Measurements from ENCODE around the gene SPAG16. TPM values are rescaled to one million over a fixed set of nuclear protein-coding genes. Genes with fewer than 3 reads are reported as not detected.
A peak's percentile ranks its signal among the peaks of the same experiment; 100 is the strongest.

Gene SPAG16
- polyA plus RNA-seq, 2 of the 4 experiments (the other 2 are of a cell fraction): 19.1 to 27.6 TPM

- no peaks in the 10 kb centered on the region for H3K9me3 ChIP-seq
- H3K27ac ChIP-seq: no peak overlapping the region
- FAIRE-seq (no peak), DNase-seq (ENCODE audit: low read depth in 1 of 2, low spot score in 1 of 2) (no peak), ATAC-seq (no peak)
- H3K4me3 ChIP-seq: no peak overlapping the region
- no peak for TF ChIP-seq CBX2 (IDR thresholded peaks at IDR 0.05; ENCODE audit: borderline replicate concordance, low read depth)
- TF ChIP-seq RAD21 (conservative IDR thresholded peaks at IDR 0.05 in 1 of 2, IDR thresholded peaks at IDR 0.05 in 1 of 2): no peak
- no peak for TF ChIP-seq CHD2 (IDR thresholded peaks at IDR 0.05; ENCODE audit: low read length, partially characterized antibody)
- TF ChIP-seq USF2 (IDR thresholded peaks at IDR 0.05): no peak
- TF ChIP-seq PBX3 (IDR thresholded peaks at IDR 0.05): no peak
- TF ChIP-seq GATA3 (IDR thresholded peaks at IDR 0.05; ENCODE audit: borderline replicate concordance): no peak
- no peak for TF ChIP-seq CBX8 (IDR thresholded peaks at IDR 0.05)
- no peak for TF ChIP-seq KDM1A (IDR thresholded peaks at IDR 0.05; ENCODE audit: low read depth)
- no peak for TF ChIP-seq ATOH8 (CRISPR knock-in tag; IDR thresholded peaks at IDR 0.05; ENCODE audit: low read depth)
- no peak for TF ChIP-seq ZSCAN20 (CRISPR knock-in tag; IDR thresholded peaks at IDR 0.05)
- TF ChIP-seq REST (IDR thresholded peaks at IDR 0.05): no peak
- no peak for TF ChIP-seq PHF8 (IDR thresholded peaks at IDR 0.05; ENCODE audit: borderline replicate concordance, low read depth)
- TF ChIP-seq NFE2L2 (conservative IDR thresholded peaks at IDR 0.05; ENCODE audit: low read length): no peak
- 78% methylated on average over 5 of the region's 5 CpGs for WGBS (ENCODE audit: missing lambda C conversion rate)
- CTCF ChIA-PET: no interaction called here
- H3K4me2 ChIP-seq: no peak overlapping the region
- POLR2A ChIA-PET: no interaction called here
- 0 out of 3 replicates have a peak, but pooled peaks cover 5% of the 10 kb centered on the region for H3K4me1 ChIP-seq
These were observed 820.7 kb downstream of the SPAG16 start for GRCh38 chr2:214104967-214105366.

GRCh38 chr2:214107726-214108125 lies 823.5 kb downstream of the SPAG16 start:
- FAIRE-seq (no peak), ATAC-seq (no peak), DNase-seq (ENCODE audit: low read depth in 1 of 2, low spot score in 1 of 2) (no peak)
- 0 out of 3 replicates have a peak, but pooled peaks cover 5% of the 10 kb centered on the region for H3K4me1 ChIP-seq
- ChIA-PET CTCF (interaction anchor here (0.9 to 1.0 kb wide), 2 partner anchors 8 to 253 kb away, joined by 3 read pairs; no protein-coding TSS in a partner anchor), POLR2A (no interaction called here)
- H3K4me3 ChIP-seq: no peak overlapping the region
- WGBS (ENCODE audit: missing lambda C conversion rate): 68% methylated on average over 1 of the region's 1 CpG
- no peaks in the 10 kb centered on the region for H3K9me3 ChIP-seq
- H3K4me2 ChIP-seq: no peak overlapping the region
- TF ChIP-seq NPAS2 (CRISPR knock-in tag; IDR thresholded peaks at IDR 0.05; ENCODE audit: borderline replicate concordance) (no peak), ZC3H11A (IDR thresholded peaks at IDR 0.05) (no peak), EHMT2 (IDR thresholded peaks at IDR 0.05; ENCODE audit: low read depth) (no peak)
- no peak overlapping the region for H3K27ac ChIP-seq

DNA sequence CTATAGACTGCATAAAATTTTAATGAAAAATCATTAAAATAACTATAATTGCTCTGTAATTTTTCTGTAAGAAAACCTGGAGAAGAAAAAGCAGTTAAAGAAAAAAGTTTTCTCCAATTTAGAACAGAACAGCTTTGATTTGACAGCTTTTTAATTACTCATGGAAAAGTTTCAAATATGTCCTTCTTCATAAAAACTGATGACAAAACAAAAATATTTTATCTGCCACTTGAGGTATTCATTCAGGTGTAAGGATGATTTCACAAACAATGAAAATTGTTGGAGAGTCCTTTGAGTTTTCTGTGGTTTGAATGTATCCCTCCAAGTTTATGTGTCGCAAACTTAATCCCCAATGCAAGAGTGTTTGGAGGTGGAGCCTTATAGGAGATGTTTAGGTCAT lies 824.3 kb downstream of the SPAG16 start:
- no peak for FAIRE-seq
- WGBS (ENCODE audit: missing lambda C conversion rate): 86% methylated on average over 1 of the region's 1 CpG
- H3K4me3 ChIP-seq: no peak overlapping the region
- DNase-seq (ENCODE audit: low read depth in 1 of 2, low spot score in 1 of 2): no peak
- no peak for TF ChIP-seq SREBF2 (IDR thresholded peaks at IDR 0.05)
- TF ChIP-seq MAFK (IDR thresholded peaks at IDR 0.05; ENCODE audit: partially characterized antibody): peak; percentile 35
- no peaks in the 10 kb centered on the region for H3K9me3 ChIP-seq
- no peak overlapping the region for H3K4me2 ChIP-seq
- no peak for ATAC-seq
- no peak overlapping the region for H3K27ac ChIP-seq
- no peaks in the 10 kb centered on the region for H3K4me1 ChIP-seq
- ChIA-PET CTCF (no interaction called here), POLR2A (no interaction called here)

All from A549 (cell line).